ENCODE results near the gene POLR3H.

The POLR3H gene

GRCh38 chr22:41488596-41489385 lies 55.5 kb downstream of the POLR3H start:
- TF ChIP-seq ZFX (IDR thresholded peaks at IDR 0.05) = no peak
- TF ChIP-seq CTCF (conservative IDR thresholded peaks at IDR 0.05) = no peak
- H3K27ac ChIP-seq = no peak overlapping the region

GRCh38 chr22:41488076-41488475 lies 56.2 kb downstream of the POLR3H start:
- H3K27ac ChIP-seq = no peak overlapping the region
- TF ChIP-seq CTCF (conservative IDR thresholded peaks at IDR 0.05) (no peak), ZFX (IDR thresholded peaks at IDR 0.05) (no peak)

GRCh38 chr22:41487037-41487935 lies 57.0 kb downstream of the POLR3H start:
- TF ChIP-seq ZFX (IDR thresholded peaks at IDR 0.05) (no peak), CTCF (conservative IDR thresholded peaks at IDR 0.05) (no peak)
- no peak overlapping the region for H3K27ac ChIP-seq

- no peak overlapping the region for H3K27ac ChIP-seq
- TF ChIP-seq CTCF (conservative IDR thresholded peaks at IDR 0.05) = no peak
- no peak for TF ChIP-seq ZFX (IDR thresholded peaks at IDR 0.05)
Observed at GRCh38 chr22:41485033-41485432, 59.2 kb downstream of the POLR3H start.

- no peak overlapping the region for H3K27ac ChIP-seq
- no peak for TF ChIP-seq ZFX (IDR thresholded peaks at IDR 0.05)
- TF ChIP-seq CTCF (conservative IDR thresholded peaks at IDR 0.05) = no peak
Observed at GRCh38 chr22:41482319-41482935, 61.8 kb downstream of the POLR3H start.

GRCh38 chr22:41481925-41482318 lies 62.3 kb downstream of the POLR3H start:
- no peak for TF ChIP-seq CTCF (conservative IDR thresholded peaks at IDR 0.05)
- TF ChIP-seq ZFX (IDR thresholded peaks at IDR 0.05) = no peak
- no peak overlapping the region for H3K27ac ChIP-seq

All from C4-2B (cell line).